GM23248 (cell line): ENCODE measurements around the gene PI4KB.

Experiments
- EZH2 ChIP-seq: fragments of 200-600 bp; sonication (generic); IDR thresholded peaks from 2 replicates; pipeline ENCODE4 v1.6.1; 2018; ENCODE audit warnings: antibody characterized with exemption, mild to moderate bottlenecking; ENCODE audit not compliant: insufficient read depth, poor library complexity, severe bottlenecking
- EZH2phosphoT487 ChIP-seq: fragments of 200-600 bp; sonication (generic); IDR thresholded peaks from 2 replicates; pipeline ENCODE4 v1.6.1; 2018; ENCODE audit warnings: antibody characterized with exemption, moderate library complexity, mild to moderate bottlenecking, low read depth; ENCODE audit not compliant: insufficient read depth

DNA sequence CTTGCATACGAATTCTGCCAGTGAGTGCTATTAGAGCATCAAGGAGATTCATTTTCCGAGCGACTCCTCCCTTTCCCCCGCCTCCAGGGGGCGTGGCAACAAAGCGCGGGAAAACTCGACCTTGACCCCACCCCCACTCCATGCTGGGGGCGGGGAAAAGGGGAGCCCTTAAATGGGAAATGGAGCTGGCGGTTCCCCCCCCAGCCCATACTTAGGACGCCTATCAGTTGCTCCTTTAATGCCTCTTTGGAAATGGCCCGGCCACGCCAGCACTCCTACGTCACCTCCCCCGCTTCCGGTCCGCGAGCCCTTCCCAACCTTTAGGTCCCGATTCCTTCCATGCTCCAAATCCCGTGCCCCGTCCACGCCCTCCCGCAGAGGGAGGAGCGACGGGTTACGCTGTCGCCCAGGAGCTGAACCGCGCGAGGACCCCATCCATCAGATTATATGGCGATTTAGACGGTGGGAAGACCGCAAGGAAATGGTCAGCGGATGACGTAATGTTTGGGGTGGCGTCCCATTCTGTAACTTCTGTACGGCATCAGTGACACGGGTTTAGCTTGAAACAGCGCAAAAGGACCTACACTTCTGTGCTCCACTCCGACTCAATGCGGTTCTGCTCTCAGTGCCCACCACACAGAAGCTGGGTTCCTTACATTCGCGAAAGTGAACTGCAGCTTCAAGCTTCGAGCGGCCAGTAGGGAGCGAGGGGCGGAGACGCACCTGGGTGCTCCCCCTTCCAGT, 45.8 kb downstream of the PI4KB start:
- no peak for TF ChIP-seq EZH2phosphoT487
- no peak for TF ChIP-seq EZH2
